HG03521 (cell line): ENCODE results near the gene ABCC12.

Source experiments
- ATAC-seq: cut with Tn5 transposase; IDR thresholded peaks from one replicate; pipeline ENCODE4 v1.9.1; 2021; ENCODE audit warnings: mild to moderate bottlenecking, moderate library complexity; ENCODE audit not compliant: unreplicated experiment

The ABCC12 gene

DNA sequence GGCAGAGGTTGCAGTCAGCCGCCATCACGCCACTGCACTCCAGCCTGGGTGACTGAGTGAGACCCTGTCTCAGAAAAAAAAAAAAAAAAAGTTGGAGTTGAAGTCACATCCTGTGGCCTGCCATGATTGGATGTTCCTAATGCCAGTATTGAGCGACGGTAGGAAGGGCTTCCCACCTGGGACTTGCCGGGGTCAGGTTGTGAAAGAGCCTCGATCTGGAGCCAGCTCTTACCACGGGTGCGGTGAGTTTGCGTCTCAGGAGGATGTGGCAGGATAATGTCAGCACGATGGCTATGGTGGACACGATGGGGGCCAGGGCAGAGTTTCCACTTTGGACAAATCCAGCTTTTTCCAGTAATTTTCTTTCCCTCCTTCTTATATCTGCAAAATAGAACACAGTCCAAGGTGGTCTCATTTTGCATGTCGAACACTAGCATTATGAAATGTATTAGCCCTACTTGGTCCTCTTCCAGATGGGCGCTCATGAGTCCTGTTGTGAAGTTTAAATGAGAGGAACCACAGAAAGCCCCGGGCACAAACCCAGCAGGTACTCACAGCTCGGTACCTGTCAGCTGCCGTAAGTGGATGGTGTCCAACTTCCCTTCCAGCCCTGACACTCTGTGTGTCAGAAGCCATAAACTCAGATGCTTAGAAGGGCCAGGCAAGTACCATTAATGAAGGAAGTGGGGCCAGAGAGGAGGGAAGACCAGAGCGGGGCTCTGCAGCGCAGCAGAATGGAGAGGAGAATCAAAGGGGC lies 22.2 kb downstream of the ABCC12 start:
- ATAC-seq: no peak

- no peak for ATAC-seq
Observed at GRCh38 chr16:48132696-48133095, 23.1 kb downstream of the ABCC12 start.

GRCh38 chr16:48131201-48131935 lies 24.4 kb downstream of the ABCC12 start:
- ATAC-seq: no peak

DNA sequence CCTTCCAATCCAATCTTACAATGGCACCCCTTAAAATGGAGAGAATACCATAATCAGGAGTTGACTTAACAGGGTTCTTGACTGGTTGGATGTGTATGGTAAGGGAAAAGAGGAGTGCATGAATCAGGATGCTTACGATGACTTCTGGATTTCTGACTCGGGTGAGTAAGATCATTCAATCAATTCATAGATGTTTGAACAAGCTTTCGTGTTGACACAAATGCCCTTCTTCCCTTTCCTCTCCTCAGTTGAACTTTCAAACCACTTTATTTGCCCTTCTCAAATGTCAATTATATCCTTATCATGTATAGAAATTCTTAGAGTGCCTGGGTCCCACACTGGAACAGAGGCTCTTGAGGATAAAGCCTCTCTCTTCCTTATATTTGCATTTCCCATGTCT lies 25.9 kb downstream of the ABCC12 start:
- ATAC-seq: no peak

- no peak for ATAC-seq
Observed at GRCh38 chr16:48128769-48129168, 27.0 kb downstream of the ABCC12 start.

GRCh38 chr16:48126801-48127644 lies 28.8 kb downstream of the ABCC12 start:
- no peak for ATAC-seq

DNA sequence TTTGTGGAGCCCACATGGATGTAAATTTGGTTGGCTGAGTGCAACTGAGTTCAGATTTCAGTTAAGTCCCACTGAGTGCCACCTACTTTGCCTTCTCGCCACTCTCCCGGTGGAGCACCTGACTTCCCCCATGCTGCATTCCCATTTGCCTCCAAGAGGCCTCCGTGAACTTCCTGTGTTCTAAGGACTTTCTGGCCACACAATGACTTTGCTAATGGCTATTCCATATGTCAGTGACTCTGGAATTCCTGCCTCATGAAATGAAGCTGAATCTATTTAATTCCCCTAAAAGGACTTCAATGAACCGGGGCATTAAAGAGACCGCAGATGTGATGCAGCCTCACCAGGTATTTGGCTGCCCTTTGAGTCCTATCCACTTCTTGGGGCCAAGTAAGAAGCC lies 29.9 kb downstream of the ABCC12 start:
- ATAC-seq: no peak

DNA sequence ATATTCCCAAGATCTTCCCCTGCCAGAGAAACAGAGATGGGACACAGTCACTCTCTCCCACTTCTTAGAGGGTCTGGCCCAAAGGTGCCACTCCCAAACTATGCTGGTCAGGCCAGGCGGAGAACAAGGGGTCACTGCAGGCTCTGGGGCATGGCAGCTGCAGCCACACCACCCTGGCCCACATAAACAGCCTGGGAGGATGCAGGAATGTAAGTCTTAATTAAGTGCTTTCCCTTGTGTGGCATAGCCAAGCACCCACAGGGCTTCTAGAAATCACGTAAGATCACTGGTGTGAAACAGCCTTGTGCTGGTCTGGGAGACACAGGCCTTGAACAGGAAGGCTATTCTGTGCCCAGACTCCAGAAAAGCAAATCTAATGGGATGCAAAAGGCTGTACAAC lies 31.5 kb downstream of the ABCC12 start:
- no peak for ATAC-seq

GRCh38 chr16:48123104-48123788 lies 32.5 kb downstream of the ABCC12 start:
- ATAC-seq: no peak

GRCh38 chr16:48121276-48121675 lies 34.5 kb downstream of the ABCC12 start:
- ATAC-seq: no peak

DNA sequence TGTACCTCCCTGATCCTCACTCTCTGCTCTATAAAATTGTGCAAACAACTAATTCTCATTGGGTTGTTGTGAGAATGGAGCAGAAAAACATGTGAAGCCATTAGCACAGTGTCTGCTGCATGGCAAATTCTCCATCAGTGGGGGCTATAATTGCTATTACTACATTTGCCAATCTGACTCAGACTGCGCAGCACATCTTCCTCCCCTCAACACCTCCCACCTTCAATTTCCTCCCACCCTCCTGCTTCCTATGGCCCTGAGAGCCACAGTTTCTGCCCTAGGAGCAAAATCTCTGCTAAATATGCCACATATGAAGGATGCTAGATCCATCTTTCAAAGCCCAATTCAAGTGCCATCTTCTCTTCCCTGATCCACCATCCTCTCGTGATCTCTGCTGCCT lies 37.0 kb downstream of the ABCC12 start:
- no peak for ATAC-seq

DNA sequence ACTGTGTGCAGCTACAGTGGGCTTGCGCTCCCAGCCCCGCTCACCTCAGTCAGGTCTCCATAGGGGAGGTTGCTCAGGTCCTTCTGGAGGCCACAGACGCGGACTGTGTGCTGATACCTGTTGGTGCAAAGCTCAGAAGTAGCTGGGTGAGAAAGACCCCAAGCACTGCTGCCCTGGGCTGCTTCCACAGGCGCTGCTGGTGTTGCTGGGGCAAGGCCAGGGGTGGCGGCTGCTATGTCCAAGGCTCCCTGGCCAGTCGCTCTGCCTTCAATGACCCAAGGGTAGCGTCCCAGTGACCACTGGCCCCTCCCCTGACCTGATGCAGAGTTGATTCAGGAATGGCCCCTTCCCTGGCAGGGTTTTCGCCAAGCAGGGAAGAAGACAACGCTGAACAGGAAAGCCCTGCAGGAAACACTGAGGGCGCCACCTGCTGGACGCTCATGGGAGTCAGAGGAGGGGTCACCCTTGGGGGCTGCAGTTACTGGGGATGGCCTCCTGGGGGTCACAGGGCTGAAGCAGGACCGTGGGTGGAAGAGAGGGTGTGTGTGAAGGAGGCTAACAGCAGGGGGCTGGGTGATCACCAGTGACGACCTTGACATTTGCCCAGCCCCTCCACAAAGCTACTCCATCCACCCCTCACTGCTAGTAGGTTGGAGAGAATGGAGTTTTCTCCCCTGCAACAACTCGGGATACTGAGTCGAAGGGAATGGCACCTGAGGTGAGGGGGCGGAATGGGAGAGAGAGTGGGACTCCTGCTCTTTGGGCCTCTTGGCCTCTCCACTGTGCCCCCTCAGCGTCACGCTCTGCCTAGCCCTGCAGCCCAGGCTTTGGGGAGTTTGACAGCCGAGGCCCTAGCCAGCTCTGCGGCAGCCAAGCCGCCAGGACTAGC lies 38.3 kb downstream of the ABCC12 start:
- ATAC-seq: peak; percentile 84

GRCh38 chr16:48115299-48115698 lies 40.5 kb downstream of the ABCC12 start:
- no peak for ATAC-seq

- ATAC-seq: no peak
Observed at GRCh38 chr16:48114410-48114809, 41.4 kb downstream of the ABCC12 start.

GRCh38 chr16:48113471-48113870 lies 42.3 kb downstream of the ABCC12 start:
- ATAC-seq: no peak

- ATAC-seq: no peak
Observed at GRCh38 chr16:48113001-48113400, 42.8 kb downstream of the ABCC12 start.

DNA sequence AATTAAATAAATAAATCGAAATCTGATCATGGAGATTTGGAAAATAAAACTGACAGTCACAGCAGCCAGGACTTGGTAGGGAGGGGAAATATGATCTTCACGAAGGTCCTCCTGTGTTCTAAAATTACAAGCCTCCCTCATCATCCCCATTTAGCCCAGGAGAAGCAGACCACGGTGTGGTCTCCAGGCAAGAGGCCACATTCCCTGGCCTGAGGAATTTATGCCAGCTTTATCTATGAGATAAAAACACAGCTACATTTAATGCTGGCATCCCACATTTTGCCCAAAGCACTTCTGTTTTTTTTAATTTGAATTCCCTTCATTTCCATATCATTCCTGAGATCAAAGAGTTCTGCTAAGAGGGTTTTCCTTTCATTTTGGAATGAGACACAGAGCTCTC lies 43.2 kb downstream of the ABCC12 start:
- ATAC-seq: no peak

GRCh38 chr16:48110982-48111381 lies 44.8 kb downstream of the ABCC12 start:
- ATAC-seq: peak; percentile 41

GRCh38 chr16:48110000-48110399 lies 45.8 kb downstream of the ABCC12 start:
- no peak for ATAC-seq

- no peak for ATAC-seq
Observed at GRCh38 chr16:48109475-48109874, 46.3 kb downstream of the ABCC12 start.
